Mammary epithelial cell (primary cell): Measurements from ENCODE around the gene JMJD7.

Experiments used
- CTCF ChIP-seq, 2 donors: IDR thresholded peaks in 1 of 2; conservative IDR thresholded peaks in 1 of 2; 2 replicates each; pipeline ENCODE4 v1.5.1; 2011 to 2012; ENCODE audit warnings: inconsistent platforms in 2 of 2, low read length in 2 of 2, mild to moderate bottlenecking in 2 of 2, control low read depth in 1 of 2, low read depth in 1 of 2; ENCODE audit not compliant: insufficient read depth in 1 of 2; ENCODE audit errors: extremely low read depth in 1 of 2
- EZH2 ChIP-seq: IDR thresholded peaks from 2 replicates; pipeline ENCODE4 v1.6.1; 2012; ENCODE audit warnings: low read length, inconsistent platforms, borderline replicate concordance

GRCh38 chr15:41801850-41802455, 25.9 kb upstream of the JMJD7 start:
- TF ChIP-seq CTCF (conservative IDR thresholded peaks at IDR 0.05 in 1 of 2, IDR thresholded peaks at IDR 0.05 in 1 of 2; ENCODE audit: extremely low read depth in 1 of 2, insufficient read depth in 1 of 2, low read depth in 1 of 2, low read length in 2 of 2): no peak
- TF ChIP-seq EZH2: no peak
